GM12878 (cell line): ENCODE results near the gene FOXP4. TPM values are rescaled to one million over a fixed set of nuclear protein-coding genes. Genes with fewer than 3 reads are reported as not detected.

Experiments
- ATAC-seq: fragments of 200-7000 bp; cut with Tn5 transposase; 3 replicates; pipeline ENCODE4 v1.9.1; 2020; ENCODE audit warnings: mild to moderate bottlenecking, moderate library complexity
- BruUV-seq: library from RNA; stranded (reverse); fragments of 400-500 nt; replicated peaks from 2 replicates; lab custom pipeline; 2021; lab: Mats Ljungman, UMichigan
- CTCF ChIA-PET: fragments of 300-600 bp; sonication (Branson Sonifier 250); formaldehyde crosslinking; extraction: SDS; loops from one replicate; lab custom pipeline; 2021; ENCODE audit warnings: inconsistent platforms; lab: Yijun Ruan, JAX
- POLR2A ChIA-PET: fragments of 350-600 bp; formaldehyde crosslinking; extraction: SDS; loops from one replicate; lab custom pipeline; 2021; ENCODE audit warnings: inconsistent platforms; lab: Charles Lee
- RAD21 ChIA-PET: fragments of 300-600 bp; sonication (Branson Sonifier 250); formaldehyde crosslinking; loops from one replicate; lab custom pipeline; 2023; ENCODE audit warnings: antibody characterized with exemption; ENCODE audit not compliant: unreplicated experiment; lab: Charles Lee
- SMC1A ChIA-PET: fragments of 300-600 bp; sonication (Branson Sonifier 250); formaldehyde crosslinking; loops from one replicate; lab custom pipeline; 2023; ENCODE audit not compliant: unreplicated experiment, uncharacterized antibody; lab: Charles Lee
- DNase-seq: peaks from one replicate; pipeline ENCODE4 v3.0.0-alpha.2; 2011; ENCODE audit warnings: low read depth, low spot score
- FAIRE-seq: peaks from 3 replicates; lab custom pipeline; 2011; peaks lifted over from hg19 to GRCh38; lab: Jason Lieb, UNC
- H2AFZ ChIP-seq: 2 replicates; pipeline ENCODE4 v1.6.0; 2011; ENCODE audit warnings: low read depth, low read length, control low read depth; ENCODE audit not compliant: control insufficient read depth
- H3K27ac ChIP-seq: 2 replicates; pipeline ENCODE4 v1.5.1; 2011; ENCODE audit warnings: control low read depth; ENCODE audit not compliant: control insufficient read depth, insufficient read depth
- H3K27me3 ChIP-seq, 2 experiments: replicated peaks in 1 of 2; 2 replicates each; pipeline versions ENCODE4 v1.6.0 to v1.6.1; 2011; ENCODE audit warnings: low read length in 1 of 2; ENCODE audit not compliant: control insufficient read depth in 2 of 2, insufficient read depth in 2 of 2
- H3K36me3 ChIP-seq, 2 experiments: 2 replicates each; pipeline ENCODE4 v1.5.1; 2011; ENCODE audit warnings: low read length in 1 of 2; ENCODE audit not compliant: control insufficient read depth in 2 of 2, insufficient read depth in 2 of 2
- H3K4me1 ChIP-seq: 2 replicates; pipeline ENCODE4 v1.6.1; 2011; ENCODE audit warnings: mild to moderate bottlenecking, low read length, moderate library complexity, mixed read lengths; ENCODE audit not compliant: control insufficient read depth, insufficient read depth
- H3K4me2 ChIP-seq: 2 replicates; pipeline ENCODE4 v1.6.0; 2011; ENCODE audit warnings: control low read depth; ENCODE audit not compliant: control insufficient read depth, insufficient read depth
- H3K4me3 ChIP-seq: fragments of 200-600 bp; sonication (generic); 2 replicates; pipeline ENCODE4 v1.5.1; 2016
- H3K79me2 ChIP-seq: 2 replicates; pipeline ENCODE4 v1.6.0; 2011; ENCODE audit warnings: low read length; ENCODE audit not compliant: control insufficient read depth, insufficient read depth
- H3K9ac ChIP-seq: 2 replicates; pipeline ENCODE4 v1.8.0; 2011; ENCODE audit warnings: low read length, control low read depth, mixed read lengths; ENCODE audit not compliant: control insufficient read depth, insufficient read depth
- H3K9me3 ChIP-seq: replicated peaks from 3 replicates; pipeline ENCODE4 v1.5.1; 2011; ENCODE audit warnings: mild to moderate bottlenecking, low read length; ENCODE audit not compliant: control insufficient read depth, insufficient read depth
- H4K20me1 ChIP-seq: 2 replicates; pipeline ENCODE4 v1.6.0; 2011; ENCODE audit not compliant: control insufficient read depth, insufficient read depth
- HDAC2 ChIP-seq: fragments of 200-600 bp; sonication (generic); IDR thresholded peaks from 2 replicates; pipeline ENCODE4 v1.6.1; 2017
- KLF5 ChIP-seq: fragments of 450-650 bp; IDR thresholded peaks from 2 replicates; pipeline ENCODE4 v1.6.1; 2014; ENCODE audit warnings: mild to moderate bottlenecking; ENCODE audit not compliant: partially characterized antibody
- MLLT1 ChIP-seq: fragments of 450-650 bp; IDR thresholded peaks from 2 replicates; pipeline ENCODE4 v1.6.1; 2016; ENCODE audit warnings: mild to moderate bottlenecking
- NRF1 ChIP-seq: conservative IDR thresholded peaks from 2 replicates; pipeline ENCODE4 v1.6.1; 2011; ENCODE audit warnings: mild to moderate bottlenecking, low read depth, low read length, improper control_type of control experiment
- USF2 ChIP-seq: IDR thresholded peaks from 2 replicates; pipeline ENCODE4 v1.6.1; 2011; ENCODE audit warnings: low read depth, low read length, improper control_type of control experiment, borderline replicate concordance
- WGBS: methylation state at CpG from one replicate; pipeline ENCODE4 v1.1.6; 2016; ENCODE audit warnings: low lambda C conversion rate; ENCODE audit not compliant: insufficient replicate concordance, insufficient coverage; ENCODE audit errors: missing lambda C conversion rate; 5-methylcytosine and 5-hydroxymethylcytosine counted together
- in situ Hi-C: fragments of 300-500 bp; cut with MboI; formaldehyde crosslinking; loops from 9 replicates; pipeline ENCODE4 v1.14.3; 2018; ENCODE audit warnings: mixed read lengths
- intact Hi-C: fragments of 100-400 bp; cut with micrococcal nuclease; formaldehyde crosslinking; loops from one replicate; pipeline ENCODE4 v1.14.2; 2022; ENCODE audit not compliant: unreplicated experiment
- polyA plus RNA-seq, 11 experiments: library from polyadenylated mRNA; depleted of rRNA in 4 of 11; unstranded in 6 of 11; stranded (reverse) in 5 of 11; fragments of >200 nt; fragmentation: Nextera tagmentation in 4 of 11; fragmentation: Illumina TruSeq in 1 of 11; extraction: Ambion mirVana in 4 of 11; extraction: Trizol in 1 of 11; gene quantifications; 1 replicate in 1 of 11; 2 replicates in 10 of 11; pipeline versions ENCODE4 v1.2.1 to v1.2.3, GENCODE V29; 2011 to 2016; ENCODE audit warnings: inconsistent platforms in 2 of 11, missing spikeins in 2 of 11, low read depth in 1 of 11
- total RNA-seq, 4 experiments: library from RNA; depleted of rRNA in 3 of 4; stranded (reverse); fragments of >200 nt in 3 of 4; fragmentation: Illumina TruSeq in 1 of 4; extraction: Trizol in 1 of 4; gene quantifications; 2 replicates each; pipeline versions ENCODE4 v1.2.1 to v1.2.3, GENCODE V29; 2013 to 2021
- TF ChIP-seq, protein P1 (sequence below): IDR thresholded peaks from 2 replicates; pipeline ENCODE4 v1.6.1; 2012; ENCODE audit warnings: mild to moderate bottlenecking, low read depth, low read length

Gene FOXP4
- total and polyA plus RNA-seq, 10 of the 15 experiments (the other 5 are each of a cell fraction or from before 2014, with no cell fraction given) = 0.31 to 46.1 (median 2.3) TPM

GRCh38 chr6:41599852-41600445, 53.8 kb downstream of the FOXP4 start:
- Histone ChIP-seq H3K4me3 (no peak overlapping the region), H3K4me2 (no peak overlapping the region), H3K79me2 (no peaks in the 10 kb centered on the region), H3K27me3 (no peaks in the 10 kb centered on the region), H4K20me1 (no peaks in the 10 kb centered on the region), H2AFZ (no peak overlapping the region), H3K4me1 (no peaks in the 10 kb centered on the region), H3K9ac (no peak overlapping the region), H3K9me3 (no peaks in the 10 kb centered on the region), H3K36me3 (peaks cover 0 to 2% of the 10 kb centered on the region in 2 experiments; a peak in 2 of 4 replicates), H3K27ac (no peak overlapping the region)
- in situ Hi-C loops (loop anchor here (5.0 to 10.0 kb wide), 3 partner anchors 85 to 445 kb away; no protein-coding TSS in a partner anchor), intact Hi-C loops (loop anchor here (5.0 to 10.0 kb wide), 2 partner anchors 293 to 445 kb away; no protein-coding TSS in a partner anchor)
- CTCF ChIA-PET = interaction anchor here (4.3 kb wide), 1 partner anchor 138 kb away, joined by 26 read pairs; no protein-coding TSS in a partner anchor
- BruUV-seq = TSS peak; percentile 68
- SMC1A ChIA-PET = no interaction called here
- POLR2A ChIA-PET = no interaction called here
- ATAC-seq (no peak), FAIRE-seq (no peak), DNase-seq (no peak)
- WGBS = 81% methylated on average over 10 of the region's 14 CpGs
- RAD21 ChIA-PET = no interaction called here
- TF ChIP-seq NRF1 = no peak
- TF ChIP-seq, protein P1, sequence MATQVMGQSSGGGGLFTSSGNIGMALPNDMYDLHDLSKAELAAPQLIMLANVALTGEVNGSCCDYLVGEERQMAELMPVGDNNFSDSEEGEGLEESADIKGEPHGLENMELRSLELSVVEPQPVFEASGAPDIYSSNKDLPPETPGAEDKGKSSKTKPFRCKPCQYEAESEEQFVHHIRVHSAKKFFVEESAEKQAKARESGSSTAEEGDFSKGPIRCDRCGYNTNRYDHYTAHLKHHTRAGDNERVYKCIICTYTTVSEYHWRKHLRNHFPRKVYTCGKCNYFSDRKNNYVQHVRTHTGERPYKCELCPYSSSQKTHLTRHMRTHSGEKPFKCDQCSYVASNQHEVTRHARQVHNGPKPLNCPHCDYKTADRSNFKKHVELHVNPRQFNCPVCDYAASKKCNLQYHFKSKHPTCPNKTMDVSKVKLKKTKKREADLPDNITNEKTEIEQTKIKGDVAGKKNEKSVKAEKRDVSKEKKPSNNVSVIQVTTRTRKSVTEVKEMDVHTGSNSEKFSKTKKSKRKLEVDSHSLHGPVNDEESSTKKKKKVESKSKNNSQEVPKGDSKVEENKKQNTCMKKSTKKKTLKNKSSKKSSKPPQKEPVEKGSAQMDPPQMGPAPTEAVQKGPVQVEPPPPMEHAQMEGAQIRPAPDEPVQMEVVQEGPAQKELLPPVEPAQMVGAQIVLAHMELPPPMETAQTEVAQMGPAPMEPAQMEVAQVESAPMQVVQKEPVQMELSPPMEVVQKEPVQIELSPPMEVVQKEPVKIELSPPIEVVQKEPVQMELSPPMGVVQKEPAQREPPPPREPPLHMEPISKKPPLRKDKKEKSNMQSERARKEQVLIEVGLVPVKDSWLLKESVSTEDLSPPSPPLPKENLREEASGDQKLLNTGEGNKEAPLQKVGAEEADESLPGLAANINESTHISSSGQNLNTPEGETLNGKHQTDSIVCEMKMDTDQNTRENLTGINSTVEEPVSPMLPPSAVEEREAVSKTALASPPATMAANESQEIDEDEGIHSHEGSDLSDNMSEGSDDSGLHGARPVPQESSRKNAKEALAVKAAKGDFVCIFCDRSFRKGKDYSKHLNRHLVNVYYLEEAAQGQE = no peak
- TF ChIP-seq KLF5 = no peak
- no peak for TF ChIP-seq HDAC2
- no peak for TF ChIP-seq MLLT1
- no peak for TF ChIP-seq USF2
